Measurements from ENCODE around the gene LPP. TPM values are rescaled to one million over a fixed set of nuclear protein-coding genes. Genes with fewer than 3 reads are reported as not detected.

The LPP gene
- total and polyA plus RNA-seq, 2 of the 4 experiments (the other 2 are of a cell fraction), result 16.0 to 130 TPM

- BruUV-seq (replicated peaks), result no TSS peak
- peaks cover 16% of the 10 kb centered on the region for H3K36me3 ChIP-seq (ENCODE audit: control insufficient read depth, insufficient read depth, low read length)
- H3K23ac ChIP-seq (ENCODE audit: low read depth, low read length), result no peak overlapping the region
- H4K91ac ChIP-seq (ENCODE audit: insufficient read depth, low read depth, low read length), result no peak overlapping the region
- no peak overlapping the region for H4K5ac ChIP-seq (ENCODE audit: low read depth, low read length)
- no peaks in the 10 kb centered on the region for H3K9me3 ChIP-seq (ENCODE audit: control insufficient read depth, insufficient read depth, low read length)
- DNase-seq (no peak), ATAC-seq (ENCODE audit: low read depth) (no peak)
- intact Hi-C loops (cut with micrococcal nuclease), result no loop called here
- no peak overlapping the region for H2BK20ac ChIP-seq (ENCODE audit: low read depth, low read length)
- TF ChIP-seq FOS (IDR thresholded peaks at IDR 0.05; ENCODE audit: low read depth, low read length), result no peak
- TF ChIP-seq SMC3 (IDR thresholded peaks at IDR 0.05; ENCODE audit: low read depth, low read length), result no peak
- TF ChIP-seq MXI1 (IDR thresholded peaks at IDR 0.05; ENCODE audit: borderline replicate concordance, low read depth, low read length), result no peak
- TF ChIP-seq, protein P1, sequence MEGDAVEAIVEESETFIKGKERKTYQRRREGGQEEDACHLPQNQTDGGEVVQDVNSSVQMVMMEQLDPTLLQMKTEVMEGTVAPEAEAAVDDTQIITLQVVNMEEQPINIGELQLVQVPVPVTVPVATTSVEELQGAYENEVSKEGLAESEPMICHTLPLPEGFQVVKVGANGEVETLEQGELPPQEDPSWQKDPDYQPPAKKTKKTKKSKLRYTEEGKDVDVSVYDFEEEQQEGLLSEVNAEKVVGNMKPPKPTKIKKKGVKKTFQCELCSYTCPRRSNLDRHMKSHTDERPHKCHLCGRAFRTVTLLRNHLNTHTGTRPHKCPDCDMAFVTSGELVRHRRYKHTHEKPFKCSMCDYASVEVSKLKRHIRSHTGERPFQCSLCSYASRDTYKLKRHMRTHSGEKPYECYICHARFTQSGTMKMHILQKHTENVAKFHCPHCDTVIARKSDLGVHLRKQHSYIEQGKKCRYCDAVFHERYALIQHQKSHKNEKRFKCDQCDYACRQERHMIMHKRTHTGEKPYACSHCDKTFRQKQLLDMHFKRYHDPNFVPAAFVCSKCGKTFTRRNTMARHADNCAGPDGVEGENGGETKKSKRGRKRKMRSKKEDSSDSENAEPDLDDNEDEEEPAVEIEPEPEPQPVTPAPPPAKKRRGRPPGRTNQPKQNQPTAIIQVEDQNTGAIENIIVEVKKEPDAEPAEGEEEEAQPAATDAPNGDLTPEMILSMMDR (conservative IDR thresholded peaks at IDR 0.05; ENCODE audit: low read depth, low read length), result no peak
- no peak for TF ChIP-seq BHLHE40 (IDR thresholded peaks at IDR 0.05; ENCODE audit: low read depth, low read length)
- no peak overlapping the region for H3K56ac ChIP-seq (ENCODE audit: extremely low read depth, insufficient read depth, low read length)
- H2AFZ ChIP-seq (replicated peaks; ENCODE audit: low read length, poor library complexity), result no peak overlapping the region
- no peak overlapping the region for H3K9ac ChIP-seq (ENCODE audit: low read depth, low read length)
- H2BK5ac ChIP-seq (ENCODE audit: low read depth, low read length, poor library complexity, severe bottlenecking), result no peak overlapping the region
- ChIA-PET CTCF (interaction anchor here (1.1 kb wide), 1 partner anchor 664 kb away, joined by 3 read pairs; no protein-coding TSS in a partner anchor), POLR2A (ENCODE audit: unreplicated experiment) (no interaction called here)
- no peak overlapping the region for H3K27ac ChIP-seq (ENCODE audit: insufficient read depth, low read length)
- no peaks in the 10 kb centered on the region for H3K27me3 ChIP-seq (ENCODE audit: control insufficient read depth, insufficient read depth, low read length)
- no peak overlapping the region for H2BK15ac ChIP-seq (ENCODE audit: low read depth, low read length)
- no peak overlapping the region for H3K14ac ChIP-seq (replicated peaks; ENCODE audit: low read depth, low read length)
- H2BK120ac ChIP-seq (ENCODE audit: low read depth, low read length), result no peak overlapping the region
- no peak overlapping the region for H4K8ac ChIP-seq (ENCODE audit: low read depth in 2 of 2, low read length in 2 of 2)
- peaks cover 40 to 85% of the 10 kb centered on the region in 2 experiments for H3K79me1 ChIP-seq (ENCODE audit: low read depth in 1 of 2, low read length in 2 of 2)
- H3K4me1 ChIP-seq (ENCODE audit: control insufficient read depth, insufficient read depth, low read length), result no peaks in the 10 kb centered on the region
- no peak overlapping the region for H3K18ac ChIP-seq (ENCODE audit: low read depth, low read length)
- H2AK9ac ChIP-seq (replicated peaks; ENCODE audit: low read depth, low read length, poor library complexity), result no peak overlapping the region
- peaks cover 33% of the 10 kb centered on the region; the same call in 1 of the 2 replicates for H4K20me1 ChIP-seq (ENCODE audit: insufficient read depth, low read length)
- dilution Hi-C loops (cut with HindIII; ENCODE audit: low sequenced_read_pairs, unreplicated experiment), result no loop called here
- no peak overlapping the region for H3K4ac ChIP-seq (ENCODE audit: low read depth, low read length)
- no peak overlapping the region for H3K4me2 ChIP-seq (ENCODE audit: low read depth, low read length)
- H2AK5ac ChIP-seq (ENCODE audit: low read depth, low read length), result no peak overlapping the region
- peaks cover 22% of the 10 kb centered on the region for H3K9me1 ChIP-seq (ENCODE audit: insufficient read depth, low read length)
- WGBS, 2 experiments (ENCODE audit: extremely low coverage in 2 of 2, insufficient read length in 1 of 2), result no CpG with 5 or more reads among the region's 4 CpGs
- no peak overlapping the region for H3K4me3 ChIP-seq (ENCODE audit: insufficient read depth, low read depth, low read length)
- in situ Hi-C loops (cut with MboI; ENCODE audit: low sequenced_read_pairs), result loop anchor here (25.0 kb wide), 1 partner anchor 667 kb away; the partner anchor contains the start of gene BCL6
These were observed 250.7 kb downstream of the LPP start for GRCh38 chr3:188404701-188405100.
